ENCODE results near the gene LRP8.

Gene LRP8

DNA sequence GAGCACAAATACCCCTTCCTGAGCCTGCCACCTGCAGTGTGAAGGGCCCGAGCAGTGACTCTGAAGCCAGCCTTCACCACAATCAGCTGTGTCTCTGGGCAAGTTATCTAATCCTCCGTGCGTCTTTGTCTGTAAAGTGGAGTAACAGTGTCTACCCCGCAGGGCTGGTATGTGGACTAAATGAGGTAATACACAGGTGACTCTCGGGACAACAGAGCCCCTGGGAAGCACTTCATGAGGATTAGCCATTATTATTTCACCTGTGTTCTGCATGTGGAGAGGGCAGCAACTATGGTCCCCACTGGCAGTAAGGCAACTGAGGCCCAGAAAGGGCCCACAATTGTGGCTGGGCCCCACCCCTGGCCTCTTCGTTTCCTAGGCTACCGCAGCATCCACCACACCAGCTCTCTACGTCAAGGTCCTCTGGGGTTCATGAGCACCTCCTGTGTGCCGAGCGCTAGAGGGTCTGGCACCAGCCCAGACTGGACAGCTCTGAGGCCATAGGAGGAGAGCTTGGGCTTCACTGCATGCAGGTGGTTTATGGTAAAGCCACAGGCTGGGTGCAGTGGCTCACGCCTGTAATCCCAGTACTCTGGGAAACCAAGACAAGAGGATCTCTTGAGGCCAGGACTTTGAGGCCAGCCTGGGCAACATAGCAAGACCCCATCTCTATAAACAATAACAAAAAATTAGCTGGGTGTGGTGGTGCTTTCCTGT is 41.3 kb upstream of the LRP8 start:
- H3K4me1 ChIP-seq (ENCODE audit: insufficient read depth, low read length) = peaks cover 2% of the 10 kb centered on the region; the same call in 1 of the 2 replicates
- peaks cover 5% of the 10 kb centered on the region; the same call in 1 of the 2 replicates for H3K27me3 ChIP-seq (ENCODE audit: insufficient read depth, low read length)
- no peaks in the 10 kb centered on the region for H3K36me3 ChIP-seq (ENCODE audit: insufficient read depth, low read depth, low read length)
- no peak overlapping the region for H3K4me3 ChIP-seq (ENCODE audit: low read length)
- H3K9ac ChIP-seq (ENCODE audit: low read depth, low read length) = no peak overlapping the region
- H3K9me3 ChIP-seq (ENCODE audit: insufficient read depth, low read depth, low read length) = no peaks in the 10 kb centered on the region
- no peak overlapping the region for H3K27ac ChIP-seq (ENCODE audit: low read length)

- Histone ChIP-seq H3K27me3 (ENCODE audit: insufficient read depth, low read length) (peaks cover 5% of the 10 kb centered on the region; the same call in 1 of the 2 replicates), H3K9me3 (ENCODE audit: insufficient read depth, low read depth, low read length) (no peaks in the 10 kb centered on the region), H3K36me3 (ENCODE audit: insufficient read depth, low read depth, low read length) (no peaks in the 10 kb centered on the region), H3K4me1 (ENCODE audit: insufficient read depth, low read length) (peaks cover 2% of the 10 kb centered on the region; the same call in 1 of the 2 replicates), H3K27ac (ENCODE audit: low read length) (no peak overlapping the region), H3K9ac (ENCODE audit: low read depth, low read length) (no peak overlapping the region), H3K4me3 (ENCODE audit: low read length) (no peak overlapping the region)
Measured at GRCh38 chr1:53368314-53369033, 40.6 kb upstream of the LRP8 start.

DNA sequence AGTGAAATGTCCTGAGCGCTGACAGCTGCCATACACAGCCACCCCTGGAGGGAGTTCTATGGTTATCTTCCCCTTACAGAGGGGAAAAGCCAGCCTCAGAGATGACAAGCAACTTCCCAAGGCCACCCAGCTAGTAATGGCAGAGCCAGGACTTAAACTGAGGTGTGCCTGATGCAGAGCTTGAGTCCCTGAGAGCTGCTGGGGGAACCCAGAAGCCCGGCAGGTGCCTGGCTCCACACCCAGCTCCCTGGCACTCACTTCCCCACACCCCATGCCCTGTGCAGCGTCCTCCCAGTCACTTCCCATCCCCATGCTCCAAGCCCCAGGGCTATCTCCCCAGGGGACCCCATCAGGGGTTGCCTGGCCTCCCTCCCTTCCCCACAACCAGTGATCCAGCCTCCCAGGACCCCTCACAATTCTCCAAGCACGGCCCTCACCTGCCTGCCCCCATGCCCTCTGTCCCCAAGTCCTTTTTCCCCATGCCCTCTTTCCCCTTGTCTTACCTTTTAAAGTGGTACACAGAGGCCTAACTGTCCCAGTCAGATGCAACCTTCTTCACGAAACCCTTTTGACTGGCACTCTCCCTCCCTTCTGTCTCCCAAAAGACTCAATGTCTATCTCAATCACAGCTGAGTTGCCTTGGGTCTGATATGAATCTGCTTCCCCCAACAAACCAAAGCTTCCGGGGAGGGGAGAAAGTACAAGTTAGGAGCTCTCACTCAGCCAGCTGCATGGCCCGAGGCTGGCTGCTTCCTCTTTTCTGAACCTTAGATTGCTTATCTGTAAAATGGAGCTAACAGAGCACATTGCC is 39.8 kb upstream of the LRP8 start:
- Histone ChIP-seq H3K4me1 (ENCODE audit: insufficient read depth, low read length) (peaks cover 2% of the 10 kb centered on the region; the same call in 1 of the 2 replicates), H3K27me3 (ENCODE audit: insufficient read depth, low read length) (peaks cover 5% of the 10 kb centered on the region; the same call in 1 of the 2 replicates), H3K9me3 (ENCODE audit: insufficient read depth, low read depth, low read length) (no peaks in the 10 kb centered on the region), H3K36me3 (ENCODE audit: insufficient read depth, low read depth, low read length) (no peaks in the 10 kb centered on the region), H3K27ac (ENCODE audit: low read length) (no peak overlapping the region), H3K4me3 (ENCODE audit: low read length) (no peak overlapping the region), H3K9ac (ENCODE audit: low read depth, low read length) (no peak overlapping the region; the same call in 1 of the 2 replicates)

GRCh38 chr1:53366901-53367502 is 39.1 kb upstream of the LRP8 start:
- no peak overlapping the region for H3K4me3 ChIP-seq (ENCODE audit: low read length)
- no peaks in the 10 kb centered on the region for H3K9me3 ChIP-seq (ENCODE audit: insufficient read depth, low read depth, low read length)
- H3K36me3 ChIP-seq (ENCODE audit: insufficient read depth, low read depth, low read length) = no peaks in the 10 kb centered on the region
- no peak overlapping the region; the same call in 1 of the 2 replicates for H3K9ac ChIP-seq (ENCODE audit: low read depth, low read length)
- H3K4me1 ChIP-seq (ENCODE audit: insufficient read depth, low read length) = peaks cover 2% of the 10 kb centered on the region; the same call in 1 of the 2 replicates
- H3K27ac ChIP-seq (ENCODE audit: low read length) = no peak overlapping the region
- peaks cover 5% of the 10 kb centered on the region; the same call in 1 of the 2 replicates for H3K27me3 ChIP-seq (ENCODE audit: insufficient read depth, low read length)

GRCh38 chr1:53365437-53366063 is 37.7 kb upstream of the LRP8 start:
- H3K9ac ChIP-seq (ENCODE audit: low read depth, low read length) = no peak overlapping the region
- H3K4me1 ChIP-seq (ENCODE audit: insufficient read depth, low read length) = no peaks in the 10 kb centered on the region; the same call in 1 of the 2 replicates
- H3K9me3 ChIP-seq (ENCODE audit: insufficient read depth, low read depth, low read length) = no peaks in the 10 kb centered on the region
- peaks cover 5% of the 10 kb centered on the region; the same call in 1 of the 2 replicates for H3K27me3 ChIP-seq (ENCODE audit: insufficient read depth, low read length)
- no peak overlapping the region for H3K4me3 ChIP-seq (ENCODE audit: low read length)
- H3K27ac ChIP-seq (ENCODE audit: low read length) = no peak overlapping the region
- no peaks in the 10 kb centered on the region for H3K36me3 ChIP-seq (ENCODE audit: insufficient read depth, low read depth, low read length)

- Histone ChIP-seq H3K27me3 (ENCODE audit: insufficient read depth, low read length) (peaks cover 11% of the 10 kb centered on the region), H3K36me3 (ENCODE audit: insufficient read depth, low read depth, low read length) (no peaks in the 10 kb centered on the region), H3K9ac (ENCODE audit: low read depth, low read length) (no peak overlapping the region), H3K9me3 (ENCODE audit: insufficient read depth, low read depth, low read length) (no peaks in the 10 kb centered on the region), H3K27ac (ENCODE audit: low read length) (no peak overlapping the region), H3K4me1 (ENCODE audit: insufficient read depth, low read length) (no peaks in the 10 kb centered on the region), H3K4me3 (ENCODE audit: low read length) (no peak overlapping the region)
Measured at GRCh38 chr1:53362851-53363642, 35.2 kb upstream of the LRP8 start.

DNA sequence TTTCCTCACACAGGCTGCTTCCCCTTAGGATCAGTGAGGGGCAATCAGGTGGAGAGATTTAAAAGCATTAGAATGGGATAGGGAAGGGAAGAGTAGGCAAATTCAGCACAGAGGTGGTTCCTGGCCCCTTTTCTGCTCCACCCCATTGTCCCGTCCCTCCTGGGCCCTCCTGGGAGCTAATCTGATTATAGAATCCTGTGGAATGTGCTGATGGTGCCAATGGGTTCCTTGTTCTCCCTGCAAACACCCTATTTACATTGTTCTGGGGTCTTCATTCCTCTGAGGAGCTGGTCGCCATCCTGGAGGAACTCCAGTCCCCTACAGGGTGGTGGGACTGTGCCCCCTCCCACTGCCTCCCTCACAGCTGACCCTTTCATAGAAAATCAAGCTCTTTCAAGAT is 34.4 kb upstream of the LRP8 start:
- no peaks in the 10 kb centered on the region for H3K4me1 ChIP-seq (ENCODE audit: insufficient read depth, low read length)
- H3K27me3 ChIP-seq (ENCODE audit: insufficient read depth, low read length) = peaks cover 8% of the 10 kb centered on the region
- no peaks in the 10 kb centered on the region for H3K36me3 ChIP-seq (ENCODE audit: insufficient read depth, low read depth, low read length)
- H3K9me3 ChIP-seq (ENCODE audit: insufficient read depth, low read depth, low read length) = no peaks in the 10 kb centered on the region
- H3K27ac ChIP-seq (ENCODE audit: low read length) = no peak overlapping the region
- no peak overlapping the region for H3K4me3 ChIP-seq (ENCODE audit: low read length)
- no peak overlapping the region for H3K9ac ChIP-seq (ENCODE audit: low read depth, low read length)

GRCh38 chr1:53361541-53361961 is 33.7 kb upstream of the LRP8 start:
- no peaks in the 10 kb centered on the region for H3K9me3 ChIP-seq (ENCODE audit: insufficient read depth, low read depth, low read length)
- H3K4me3 ChIP-seq (ENCODE audit: low read length) = no peak overlapping the region
- H3K4me1 ChIP-seq (ENCODE audit: insufficient read depth, low read length) = no peaks in the 10 kb centered on the region
- H3K27me3 ChIP-seq (ENCODE audit: insufficient read depth, low read length) = peaks cover 6% of the 10 kb centered on the region; the same call in 1 of the 2 replicates
- H3K36me3 ChIP-seq (ENCODE audit: insufficient read depth, low read depth, low read length) = no peaks in the 10 kb centered on the region
- no peak overlapping the region for H3K27ac ChIP-seq (ENCODE audit: low read length)
- no peak overlapping the region for H3K9ac ChIP-seq (ENCODE audit: low read depth, low read length)

- no peak overlapping the region for H3K4me3 ChIP-seq (ENCODE audit: low read length)
- H3K4me1 ChIP-seq (ENCODE audit: insufficient read depth, low read length) = no peaks in the 10 kb centered on the region
Measured at GRCh38 chr1:53359934-53360276, 32.0 kb upstream of the LRP8 start.

GRCh38 chr1:53359225-53359933 is 31.5 kb upstream of the LRP8 start:
- no peak overlapping the region for H3K9ac ChIP-seq (ENCODE audit: low read depth, low read length)
- no peak overlapping the region for H3K27ac ChIP-seq (ENCODE audit: low read length)

More at GRCh38 chr1:53359934-53360276, 32.0 kb upstream of the LRP8 start:
- Histone ChIP-seq H3K9me3 (ENCODE audit: insufficient read depth, low read depth, low read length) (no peaks in the 10 kb centered on the region), H3K27me3 (ENCODE audit: insufficient read depth, low read length) (peaks cover 6% of the 10 kb centered on the region; the same call in 1 of the 2 replicates), H3K36me3 (ENCODE audit: insufficient read depth, low read depth, low read length) (no peaks in the 10 kb centered on the region), H3K9ac (ENCODE audit: low read depth, low read length) (no peak overlapping the region), H3K27ac (ENCODE audit: low read length) (no peak overlapping the region)

More at GRCh38 chr1:53359225-53359933, 31.5 kb upstream of the LRP8 start:
- Histone ChIP-seq H3K27me3 (ENCODE audit: insufficient read depth, low read length) (peaks cover 6% of the 10 kb centered on the region; the same call in 1 of the 2 replicates), H3K36me3 (ENCODE audit: insufficient read depth, low read depth, low read length) (no peaks in the 10 kb centered on the region), H3K9me3 (ENCODE audit: insufficient read depth, low read depth, low read length) (no peaks in the 10 kb centered on the region), H3K4me3 (ENCODE audit: low read length) (no peak overlapping the region), H3K4me1 (ENCODE audit: insufficient read depth, low read length) (no peaks in the 10 kb centered on the region)

Measured in iPS-20b (cell line).